ENCODE measurements around the gene PDZD2.

PDZD2 gene

DNA sequence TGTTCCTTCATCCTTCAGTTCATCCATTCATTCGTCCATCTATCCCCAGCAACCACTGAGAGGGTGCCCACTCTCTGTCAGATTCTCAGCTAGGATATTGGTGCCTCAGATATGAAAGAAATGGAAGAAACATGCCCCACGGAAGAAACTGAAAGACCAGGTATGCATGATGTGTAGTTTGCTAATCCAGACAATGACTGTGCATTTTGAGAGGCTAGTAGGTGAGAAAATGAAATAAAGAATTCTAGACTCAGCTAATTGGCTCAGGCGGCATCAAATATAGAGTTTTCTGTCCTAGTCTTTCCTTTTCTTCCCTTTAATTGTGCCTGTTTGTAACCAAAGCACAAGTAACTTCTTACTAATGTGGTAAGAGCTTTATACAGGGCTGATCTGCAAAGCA is 104.7 kb downstream of the PDZD2 start:
- TF ChIP-seq, protein P1, sequence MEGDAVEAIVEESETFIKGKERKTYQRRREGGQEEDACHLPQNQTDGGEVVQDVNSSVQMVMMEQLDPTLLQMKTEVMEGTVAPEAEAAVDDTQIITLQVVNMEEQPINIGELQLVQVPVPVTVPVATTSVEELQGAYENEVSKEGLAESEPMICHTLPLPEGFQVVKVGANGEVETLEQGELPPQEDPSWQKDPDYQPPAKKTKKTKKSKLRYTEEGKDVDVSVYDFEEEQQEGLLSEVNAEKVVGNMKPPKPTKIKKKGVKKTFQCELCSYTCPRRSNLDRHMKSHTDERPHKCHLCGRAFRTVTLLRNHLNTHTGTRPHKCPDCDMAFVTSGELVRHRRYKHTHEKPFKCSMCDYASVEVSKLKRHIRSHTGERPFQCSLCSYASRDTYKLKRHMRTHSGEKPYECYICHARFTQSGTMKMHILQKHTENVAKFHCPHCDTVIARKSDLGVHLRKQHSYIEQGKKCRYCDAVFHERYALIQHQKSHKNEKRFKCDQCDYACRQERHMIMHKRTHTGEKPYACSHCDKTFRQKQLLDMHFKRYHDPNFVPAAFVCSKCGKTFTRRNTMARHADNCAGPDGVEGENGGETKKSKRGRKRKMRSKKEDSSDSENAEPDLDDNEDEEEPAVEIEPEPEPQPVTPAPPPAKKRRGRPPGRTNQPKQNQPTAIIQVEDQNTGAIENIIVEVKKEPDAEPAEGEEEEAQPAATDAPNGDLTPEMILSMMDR (IDR thresholded peaks at IDR 0.05), result no peak

DNA sequence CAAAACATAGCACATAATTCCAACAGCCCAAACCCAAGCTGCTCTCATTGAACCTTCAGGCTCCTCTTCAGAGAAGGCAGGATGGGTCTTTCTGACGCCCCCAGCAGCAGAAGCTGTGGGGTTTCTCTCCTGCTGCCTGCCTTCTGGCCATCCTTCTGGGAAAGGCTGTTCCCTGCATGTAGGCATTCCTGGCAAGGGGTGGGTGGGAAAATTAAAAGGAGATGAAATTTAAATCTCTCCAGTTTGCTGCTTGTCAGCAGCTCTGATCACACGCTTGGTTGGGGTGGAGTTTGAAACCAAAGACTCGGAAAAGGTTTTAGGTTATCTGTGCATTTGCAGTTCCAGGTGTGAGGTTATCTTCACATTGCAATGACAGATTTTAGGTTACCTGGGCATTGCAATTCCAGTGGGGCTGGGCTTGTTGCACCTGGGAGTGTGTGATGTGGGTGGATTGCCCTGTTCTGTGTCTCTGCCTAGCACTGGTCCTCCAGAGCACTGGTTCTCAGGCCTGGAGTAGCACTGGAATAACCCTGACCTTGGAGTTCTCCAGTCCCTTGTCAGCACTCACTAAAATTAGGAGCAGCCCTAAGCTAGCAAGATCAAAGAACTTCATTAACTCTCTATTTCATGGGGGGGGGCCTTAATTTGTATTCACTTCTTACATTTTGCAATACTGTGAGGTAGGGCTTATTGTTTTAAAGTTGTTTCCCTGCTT is 109.7 kb downstream of the PDZD2 start:
- H3K27ac ChIP-seq, result no peak overlapping the region
- no peak for DNase-seq (ENCODE audit: low spot score)
- TF ChIP-seq, protein P1 (IDR thresholded peaks at IDR 0.05), result no peak
- H3K4me3 ChIP-seq, result no peak overlapping the region

More for the DNA sequence above, 104.7 kb downstream of the PDZD2 start:
- H3K27ac ChIP-seq, result no peak overlapping the region
- DNase-seq (ENCODE audit: low spot score), result no peak
- H3K4me3 ChIP-seq, result no peak overlapping the region

DNA sequence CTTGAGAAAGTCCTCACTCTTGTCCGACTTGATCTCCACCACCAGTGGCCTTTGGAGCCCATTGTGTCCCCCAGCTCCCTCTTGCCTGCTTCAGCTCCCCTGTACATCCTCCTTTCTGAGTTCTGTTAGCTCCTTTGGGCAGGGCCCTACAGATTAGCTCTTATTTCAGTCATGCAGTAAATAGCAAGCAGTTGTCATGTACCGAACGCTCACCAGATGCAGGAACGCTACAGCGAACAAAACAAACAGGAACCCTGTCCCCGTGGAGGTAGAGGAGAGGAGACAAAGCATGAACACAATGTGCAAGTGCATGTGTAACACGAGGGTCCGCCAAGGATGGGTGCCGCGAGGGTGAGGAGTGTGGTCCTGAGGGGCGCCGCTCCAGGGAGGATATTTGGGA is 111.3 kb downstream of the PDZD2 start:
- no peak overlapping the region for H3K27ac ChIP-seq

DNA sequence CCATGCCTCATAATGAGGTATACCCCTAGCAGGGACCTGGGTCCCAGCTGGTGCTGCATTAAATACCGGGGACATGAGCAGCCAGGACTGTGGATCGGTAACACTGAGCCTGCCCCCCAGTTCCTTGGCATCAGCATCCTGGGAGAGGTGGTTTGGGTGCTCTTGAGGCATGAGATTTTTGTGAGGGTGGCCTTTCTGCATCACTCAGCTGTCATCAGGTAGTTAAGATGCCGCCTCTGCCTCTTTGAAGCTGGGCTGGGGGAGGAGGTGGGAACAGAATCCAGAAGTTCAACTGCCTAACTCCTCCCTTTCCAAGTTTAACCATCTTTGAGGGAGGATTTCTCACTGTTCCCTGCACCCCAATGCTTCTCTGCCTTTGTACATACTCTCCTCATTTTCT is 112.7 kb downstream of the PDZD2 start:
- TF ChIP-seq, protein P1 (IDR thresholded peaks at IDR 0.05), result no peak

More for the DNA sequence above, 111.3 kb downstream of the PDZD2 start:
- TF ChIP-seq, protein P1 (IDR thresholded peaks at IDR 0.05), result no peak
- no peak overlapping the region for H3K4me3 ChIP-seq
- no peak for DNase-seq (ENCODE audit: low spot score)

DNA sequence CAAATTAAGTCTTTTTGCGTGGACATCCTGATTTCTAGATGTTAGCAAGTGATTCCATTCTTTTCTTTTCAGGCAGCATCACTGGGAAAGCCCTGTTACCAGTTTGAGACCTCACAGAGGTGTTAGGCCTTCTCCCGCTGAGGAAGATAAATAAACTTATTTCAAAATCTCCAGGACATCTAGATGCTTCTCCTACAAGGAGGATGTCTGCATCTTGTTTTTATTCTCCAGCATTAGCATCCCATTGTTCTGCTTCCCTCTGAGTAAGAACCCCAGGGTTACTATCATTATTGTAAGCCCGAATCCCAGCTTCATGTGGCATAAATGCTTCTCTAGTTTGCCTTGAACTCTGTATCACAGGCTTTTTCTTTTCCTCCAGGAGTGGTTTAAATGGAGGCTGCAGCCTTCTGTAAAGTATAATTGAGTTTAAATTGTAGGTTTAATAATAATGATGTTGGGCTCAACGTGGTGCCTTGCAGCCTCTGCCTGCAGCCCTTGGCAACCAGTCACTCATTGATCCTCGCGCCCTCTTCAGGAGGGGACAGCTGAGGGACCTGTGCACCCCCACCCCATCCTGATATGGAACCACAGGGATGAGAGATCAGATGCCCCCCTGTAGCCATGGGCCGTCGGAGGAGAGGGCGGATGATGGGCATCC is 114.9 kb downstream of the PDZD2 start:
- no peak overlapping the region for H3K27ac ChIP-seq
- DNase-seq (ENCODE audit: low spot score), result no peak
- TF ChIP-seq, protein P1 (IDR thresholded peaks at IDR 0.05), result no peak
- H3K4me3 ChIP-seq, result no peak overlapping the region

More for the DNA sequence above, 112.7 kb downstream of the PDZD2 start:
- Histone ChIP-seq H3K27ac (no peak overlapping the region), H3K4me3 (no peak overlapping the region)
- DNase-seq (ENCODE audit: low spot score), result no peak

DNA sequence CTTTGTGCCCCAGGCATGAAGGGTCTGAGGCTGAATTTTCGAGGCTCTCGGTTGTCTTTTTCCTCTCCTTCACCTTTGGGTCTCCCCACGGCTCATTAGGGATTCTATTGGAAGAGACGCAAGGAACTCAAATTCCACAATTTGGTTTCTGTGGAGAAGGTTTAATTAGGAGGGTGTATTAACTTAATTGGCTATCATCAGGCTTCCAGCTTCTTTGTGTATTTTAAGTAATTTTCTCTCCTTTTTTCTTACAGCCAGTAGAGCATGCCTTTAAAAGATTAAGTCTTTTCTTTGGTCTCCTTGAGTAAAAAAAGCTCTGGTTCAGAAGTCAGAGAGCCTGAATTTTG is 115.4 kb downstream of the PDZD2 start:
- Histone ChIP-seq H3K27ac (no peak overlapping the region), H3K4me3 (no peak overlapping the region)
- TF ChIP-seq, protein P1 (IDR thresholded peaks at IDR 0.05), result no peak
- no peak for DNase-seq (ENCODE audit: low spot score)
